NK-92 (cell line): ENCODE data around the gene LRRC49.
"Not testable (repeated sequence)": the region's sequence is repeated elsewhere in the genome, so short reads cannot be mapped to it uniquely, and the experiment has no call there.

Source experiments
- DNase-seq: peaks from one replicate; lab custom pipeline; 2025; ENCODE audit not compliant: unreplicated experiment; lab: John Stamatoyannopoulos, UW

Gene LRRC49, protein sequence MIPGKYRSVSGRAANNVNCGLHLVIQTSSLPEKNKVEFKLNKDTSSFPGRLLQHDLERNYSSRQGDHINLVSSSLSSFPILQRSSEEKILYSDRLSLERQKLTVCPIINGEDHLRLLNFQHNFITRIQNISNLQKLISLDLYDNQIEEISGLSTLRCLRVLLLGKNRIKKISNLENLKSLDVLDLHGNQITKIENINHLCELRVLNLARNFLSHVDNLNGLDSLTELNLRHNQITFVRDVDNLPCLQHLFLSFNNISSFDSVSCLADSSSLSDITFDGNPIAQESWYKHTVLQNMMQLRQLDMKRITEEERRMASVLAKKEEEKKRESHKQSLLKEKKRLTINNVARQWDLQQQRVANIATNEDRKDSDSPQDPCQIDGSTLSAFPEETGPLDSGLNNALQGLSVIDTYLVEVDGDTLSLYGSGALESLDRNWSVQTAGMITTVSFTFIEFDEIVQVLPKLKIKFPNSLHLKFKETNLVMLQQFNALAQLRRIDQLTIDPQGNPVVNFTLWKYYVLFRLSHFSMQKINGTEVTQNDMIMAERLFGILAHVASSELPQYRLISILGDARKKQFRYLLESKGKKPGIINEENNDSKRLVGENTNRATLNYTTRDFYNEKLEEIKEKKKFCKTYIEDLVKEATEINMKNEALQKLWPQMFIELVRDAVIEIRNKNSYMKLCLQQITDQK

DNA sequence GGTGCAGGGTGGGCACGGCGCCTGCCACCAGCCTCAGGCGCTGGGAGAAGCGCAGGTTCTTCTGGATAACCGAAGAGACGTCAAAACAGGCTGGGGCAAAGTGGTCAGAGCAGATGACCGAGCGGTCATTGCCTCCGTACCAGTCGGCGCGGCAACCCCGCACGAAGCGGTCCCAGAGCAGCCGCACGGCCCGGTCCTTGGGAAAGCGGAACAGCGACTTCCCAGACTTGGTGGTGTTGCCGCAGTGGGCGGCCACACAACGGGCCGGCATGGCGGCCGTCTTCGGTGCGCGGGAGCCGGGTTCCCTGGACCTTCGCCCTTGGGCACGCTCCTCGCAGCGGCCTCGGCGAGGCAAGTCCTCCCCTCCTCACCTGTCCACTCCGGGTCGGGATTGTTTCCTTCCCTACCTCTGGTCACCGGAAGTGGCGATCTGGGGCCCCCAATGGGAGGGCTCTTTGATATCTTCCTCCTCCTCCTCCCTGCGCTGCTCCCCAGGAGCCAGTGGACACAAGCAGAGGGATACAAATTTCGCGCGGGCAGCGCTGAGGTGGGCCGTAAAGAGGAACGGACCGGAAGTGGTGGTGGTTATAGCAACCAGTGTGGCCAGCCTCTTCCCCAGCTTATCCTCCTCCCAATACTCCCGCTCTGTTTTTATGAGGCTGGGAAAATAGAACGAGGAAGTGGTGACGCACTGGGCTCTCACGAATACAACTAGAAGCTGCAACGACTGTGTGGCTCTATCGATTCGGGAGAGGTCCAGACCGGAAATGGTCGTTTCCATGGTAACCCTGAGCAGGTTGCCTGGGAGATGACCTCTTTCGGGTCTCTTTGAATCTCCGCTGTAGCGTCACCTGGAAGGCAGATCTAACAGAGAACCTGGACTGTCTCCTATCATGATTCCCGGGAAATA, at the start of gene LRRC49, which contains the start of gene THAP10:
Gene LRRC49, plus strand, starts transcription at position 825 of the 910 bp plus-strand sequence. Its CDS starts 69 bp downstream, at position 894.
Gene THAP10, minus strand, starts transcription at position 432 of the 910 bp plus-strand sequence. Its CDS starts 161 bp downstream, at position 271.
- DNase-seq = no peak

DNA sequence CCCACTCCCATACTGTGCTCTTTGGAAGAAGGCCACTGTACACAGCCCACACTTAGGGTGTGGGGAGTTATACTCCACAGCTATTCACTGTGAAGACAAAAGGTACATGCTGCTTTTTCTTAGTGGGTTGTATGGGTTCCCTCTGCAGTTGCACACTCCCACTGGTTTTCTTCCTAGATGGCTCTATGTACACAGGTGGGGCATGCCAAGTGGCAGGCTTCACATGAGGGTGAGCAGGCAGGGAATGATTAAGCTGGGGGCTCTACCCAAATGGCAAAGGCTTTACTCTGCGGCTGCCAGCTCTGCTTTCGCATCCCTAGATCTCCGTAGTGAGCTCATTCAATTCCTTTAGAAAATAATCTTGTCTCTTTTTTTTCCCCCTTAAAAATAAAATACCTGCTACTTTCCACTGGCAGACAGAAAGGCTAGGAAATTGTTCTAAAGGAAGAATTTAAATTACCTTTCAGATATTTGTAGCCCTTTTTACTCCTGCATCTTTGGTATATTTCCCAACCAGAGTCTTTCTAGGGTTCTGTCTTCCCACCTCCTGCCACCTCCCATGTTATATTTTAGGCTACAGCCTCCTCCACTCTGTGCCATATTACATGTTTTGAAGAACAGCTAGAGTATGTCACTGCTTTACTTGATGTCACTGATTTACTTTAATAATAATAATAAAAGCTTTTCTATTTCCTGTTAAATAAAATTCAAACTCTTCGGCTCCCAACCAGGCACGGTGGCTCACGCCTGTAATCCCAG, 46.8 kb upstream of the LRRC49 start:
- no peak for DNase-seq

DNA sequence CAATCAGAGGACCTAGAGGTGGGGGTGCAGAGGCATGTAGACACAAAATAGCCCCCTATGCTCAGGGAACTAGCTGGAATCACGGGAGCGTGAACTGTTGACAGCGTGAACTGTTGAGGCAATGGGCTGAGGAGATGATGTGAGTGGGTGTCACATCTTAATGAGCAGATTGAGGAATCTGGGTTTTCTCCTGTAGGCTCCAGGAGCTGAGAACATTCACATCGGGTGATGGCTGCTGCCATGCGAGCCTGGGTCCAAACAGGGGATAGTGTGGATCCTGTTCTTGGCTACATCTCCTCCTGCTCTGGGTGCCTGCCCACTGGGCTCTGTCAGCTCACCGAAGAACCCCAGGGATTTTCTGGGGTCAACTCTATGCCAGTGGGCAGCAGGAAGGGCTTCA, 40.7 kb upstream of the LRRC49 start:
- DNase-seq = no peak

DNA sequence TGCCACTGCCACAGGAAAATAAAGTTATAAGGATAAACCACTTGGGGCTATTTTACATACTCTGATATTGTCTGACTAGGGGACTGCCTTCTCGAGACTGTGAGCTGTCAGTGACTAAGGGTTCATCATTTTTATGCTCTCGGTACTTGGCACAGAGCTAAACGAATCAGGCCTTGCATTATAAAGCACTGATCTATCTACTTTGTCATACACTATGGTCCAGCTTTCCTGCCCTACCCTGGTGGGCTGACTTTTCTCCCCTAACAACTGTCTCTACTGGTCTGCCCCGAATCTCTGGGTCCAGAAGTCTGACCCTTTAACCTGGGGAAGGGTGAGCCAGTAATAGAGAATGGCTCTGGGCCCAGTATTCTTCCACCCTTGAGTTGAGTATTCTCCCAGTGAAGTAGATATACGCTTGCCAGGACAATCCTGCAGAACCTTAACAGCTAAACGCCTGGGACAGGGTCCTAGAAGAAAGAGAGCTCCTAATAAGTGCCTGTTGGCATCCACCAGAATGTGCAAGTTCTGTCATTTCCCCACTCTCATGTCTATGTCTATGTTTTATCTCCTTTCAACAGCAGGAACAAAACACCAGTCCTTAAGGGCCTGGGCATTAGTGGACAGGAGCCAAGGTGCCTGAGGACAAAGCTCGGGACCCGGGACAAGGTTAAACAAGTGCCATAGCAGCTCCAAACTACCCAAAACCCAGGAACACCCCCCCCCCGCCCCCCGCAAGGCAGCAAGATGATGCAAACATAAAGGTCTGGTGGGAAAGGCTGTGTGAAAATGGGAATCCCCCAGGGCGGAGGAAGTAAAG, 39.9 kb upstream of the LRRC49 start:
- DNase-seq = no peak

DNA sequence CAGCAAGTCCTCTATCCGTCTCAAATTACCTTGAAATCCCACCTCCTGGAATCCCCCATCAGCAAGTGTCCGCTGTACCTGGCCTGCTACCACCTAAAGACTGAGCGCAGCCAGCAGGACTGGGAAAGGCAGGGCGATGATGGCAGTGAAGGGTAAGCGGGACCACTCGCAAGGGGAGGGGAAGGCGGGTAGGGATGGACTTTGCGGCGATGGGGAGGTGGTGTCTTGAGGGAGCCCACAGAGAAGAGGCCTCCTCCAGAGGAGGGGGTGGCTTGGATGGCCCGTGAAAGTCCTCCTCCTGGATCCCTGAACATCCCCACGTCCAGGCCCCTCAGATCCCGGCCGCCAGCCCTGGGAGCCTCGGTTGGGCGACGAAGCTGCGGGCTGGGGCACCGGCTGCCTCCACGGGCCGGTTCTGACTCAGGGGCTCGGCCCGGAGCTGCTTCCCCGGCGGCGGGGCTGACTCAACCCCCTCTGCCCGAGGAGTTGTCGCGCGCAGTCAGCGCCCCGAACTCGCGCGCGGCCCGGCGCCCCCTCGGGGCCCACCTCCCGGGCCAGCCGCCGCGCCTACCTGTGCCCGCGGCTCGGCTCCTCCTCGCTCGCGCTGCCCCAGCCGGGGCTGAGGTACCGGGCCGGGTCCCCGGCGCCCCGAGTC, 39.2 kb upstream of the LRRC49 start:
- DNase-seq = no peak

DNA sequence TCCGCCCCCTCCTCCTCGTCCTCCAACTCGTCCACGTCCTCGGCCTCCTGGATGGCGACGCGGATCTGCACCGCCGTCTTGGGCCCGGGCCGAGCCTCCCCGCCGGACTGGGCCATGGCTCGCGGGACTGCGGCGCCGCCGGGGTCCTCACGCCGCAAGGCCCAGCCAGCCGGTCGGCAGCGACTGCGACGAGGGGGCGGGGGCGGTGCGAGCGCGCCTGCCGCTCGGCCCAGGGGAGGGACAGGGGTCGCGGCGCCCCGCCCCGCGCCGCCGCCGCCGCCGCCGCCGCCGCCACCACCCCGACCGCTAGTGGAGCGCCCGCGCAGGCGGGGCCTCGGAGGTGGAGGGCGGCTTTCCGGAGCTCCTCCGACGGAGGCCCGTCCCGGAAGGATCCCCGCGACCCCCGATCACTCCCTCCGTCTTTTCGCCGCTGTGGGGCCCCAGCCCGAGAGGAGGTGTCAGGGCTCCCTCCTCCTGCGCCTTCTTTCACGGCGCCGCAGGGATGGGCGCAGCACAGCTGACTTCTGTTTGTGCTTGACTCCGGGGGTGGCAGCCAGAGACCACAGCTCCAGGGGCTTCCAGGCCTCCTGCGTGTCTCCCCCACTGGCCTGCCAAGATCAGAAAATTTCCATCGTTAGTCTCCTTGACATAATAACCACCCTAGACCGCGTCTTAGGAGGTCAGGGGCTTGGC, 38.5 kb upstream of the LRRC49 start, which contains the start of gene LARP6:
Gene LARP6, minus strand, starts transcription at position 185 of the 693 bp plus-strand sequence. Its CDS starts 69 bp downstream, at position 116.
- no peak for DNase-seq

DNA sequence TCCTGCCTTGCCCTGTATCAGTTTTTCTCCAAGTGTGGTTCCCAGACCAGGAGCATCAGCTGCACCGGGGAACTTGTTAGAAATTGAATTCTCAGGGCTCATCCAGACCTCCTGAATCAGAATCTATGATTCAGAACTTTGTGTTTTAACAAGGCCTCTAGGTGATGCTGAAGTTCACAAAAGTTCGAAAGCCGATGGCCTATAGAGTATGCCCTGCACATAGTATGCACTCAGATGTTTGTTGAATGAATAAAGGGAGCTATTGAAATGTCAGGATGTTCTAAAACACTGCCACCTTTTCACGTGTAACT, 38.0 kb upstream of the LRRC49 start:
- no peak for DNase-seq

DNA sequence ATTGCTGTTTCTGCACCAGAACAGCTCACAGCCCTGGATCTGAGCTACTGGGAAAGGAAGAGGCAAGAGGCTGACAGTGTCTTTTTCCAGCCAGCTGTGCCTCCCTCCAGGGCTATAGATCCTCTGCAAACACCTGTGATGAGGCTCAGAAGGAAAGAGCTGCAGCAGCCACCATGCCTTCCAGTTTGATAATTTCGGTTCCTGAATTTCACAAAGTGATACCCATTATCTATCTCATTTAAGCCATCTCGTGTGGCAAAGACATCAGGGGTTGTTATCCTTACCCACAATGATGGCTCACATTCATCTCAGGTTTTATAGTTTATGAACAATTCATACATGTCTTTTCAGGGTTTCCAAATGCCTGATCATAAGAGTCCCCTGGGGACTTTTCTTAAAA, 36.9 kb upstream of the LRRC49 start:
- DNase-seq = no peak

DNA sequence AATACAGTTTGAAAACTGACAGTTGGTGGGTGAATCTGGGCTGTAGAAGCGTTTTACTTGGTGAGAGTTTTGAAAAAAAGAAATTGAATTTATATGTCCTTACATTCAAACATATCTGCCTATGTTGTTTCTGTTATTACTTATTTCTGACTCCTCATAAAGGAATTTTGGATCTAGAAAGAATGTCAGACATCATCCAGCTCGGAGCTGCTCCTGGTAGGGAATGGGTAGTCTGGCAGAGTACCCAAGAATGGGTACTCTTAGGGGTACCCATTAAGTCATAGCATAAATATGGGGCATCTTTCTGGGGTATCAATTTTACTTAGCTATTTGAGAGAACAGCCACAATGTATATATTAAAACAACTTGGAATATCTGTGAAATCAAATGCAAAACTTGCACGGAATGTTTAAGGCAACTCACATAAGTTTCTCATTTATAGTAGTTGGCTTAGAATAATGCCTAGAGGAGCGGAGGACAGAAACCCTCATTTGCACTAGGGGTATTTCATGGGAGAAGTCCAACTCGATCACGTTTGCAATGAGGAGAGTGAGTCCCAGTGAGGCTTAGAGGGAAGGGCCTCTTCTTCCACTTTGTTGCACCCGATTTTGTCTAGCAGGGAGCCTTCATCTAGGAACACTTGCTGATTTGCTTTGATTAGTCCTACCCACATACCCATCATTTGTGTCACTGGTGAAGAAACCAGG, 36.3 kb upstream of the LRRC49 start:
- no peak for DNase-seq

DNA sequence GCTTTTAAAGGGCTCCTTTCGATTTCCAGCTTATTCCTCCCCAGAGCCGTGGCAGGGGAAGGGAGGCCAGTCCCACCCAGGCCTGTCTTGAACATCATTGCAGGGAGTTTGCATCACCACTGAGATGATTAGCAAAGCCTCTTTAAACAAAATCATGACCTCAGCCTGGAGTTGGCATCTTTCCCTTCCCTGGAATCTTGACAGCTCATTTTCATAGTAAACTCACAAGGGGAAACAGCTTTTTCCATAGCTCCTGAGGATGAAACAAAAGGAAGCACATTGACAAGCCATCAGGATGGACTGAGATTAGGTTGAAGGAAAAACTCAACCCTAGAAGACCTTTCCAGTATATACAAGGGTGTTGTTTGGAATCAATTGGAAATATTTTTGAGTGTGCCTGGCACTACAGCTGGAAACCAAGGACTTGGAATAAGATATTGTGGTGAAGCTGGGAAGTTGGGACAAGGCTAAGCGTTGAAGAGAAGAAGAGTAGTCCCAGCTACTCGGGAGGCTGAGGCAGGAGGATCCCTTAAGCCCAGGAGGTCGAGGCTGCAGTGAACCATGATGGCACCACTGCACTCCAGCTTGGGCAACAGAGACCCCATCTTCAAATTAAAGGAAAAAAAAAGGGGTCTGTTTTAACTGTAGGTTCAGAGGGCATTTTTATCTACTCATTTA, 35.6 kb upstream of the LRRC49 start:
- DNase-seq = no peak

DNA sequence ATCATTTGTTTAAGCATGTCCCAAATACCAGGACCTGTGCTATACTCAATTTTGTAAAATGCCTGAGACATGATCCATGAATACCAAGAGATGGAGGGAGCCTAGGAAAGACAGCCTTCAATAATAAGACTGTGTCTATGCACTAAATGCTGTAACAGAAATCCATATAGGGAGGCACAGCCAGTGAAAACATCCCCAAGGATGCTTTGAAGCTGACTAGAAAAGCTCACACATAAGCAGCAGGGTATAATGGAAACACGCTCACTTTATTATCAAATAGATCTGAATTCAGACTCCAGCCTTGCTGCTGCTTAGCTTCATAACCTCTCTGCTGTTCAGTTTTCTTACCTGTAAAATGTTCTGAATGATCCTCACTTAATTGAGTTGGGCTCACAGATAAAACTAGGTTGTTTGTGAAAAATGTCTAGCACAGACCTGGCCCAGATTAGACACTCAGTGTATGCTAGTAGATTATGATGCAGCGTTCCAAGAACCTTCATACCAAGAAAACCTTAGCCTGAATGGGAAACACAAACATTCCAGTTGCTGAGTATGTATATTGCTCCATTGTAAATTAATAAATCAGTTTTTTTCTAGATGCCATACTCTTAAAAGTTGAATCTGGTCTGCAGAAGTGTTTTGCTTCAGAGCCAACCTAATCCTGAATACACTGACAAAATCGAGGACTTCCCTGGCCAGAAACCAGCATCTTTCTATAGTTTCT, 34.9 kb upstream of the LRRC49 start:
- no peak for DNase-seq

DNA sequence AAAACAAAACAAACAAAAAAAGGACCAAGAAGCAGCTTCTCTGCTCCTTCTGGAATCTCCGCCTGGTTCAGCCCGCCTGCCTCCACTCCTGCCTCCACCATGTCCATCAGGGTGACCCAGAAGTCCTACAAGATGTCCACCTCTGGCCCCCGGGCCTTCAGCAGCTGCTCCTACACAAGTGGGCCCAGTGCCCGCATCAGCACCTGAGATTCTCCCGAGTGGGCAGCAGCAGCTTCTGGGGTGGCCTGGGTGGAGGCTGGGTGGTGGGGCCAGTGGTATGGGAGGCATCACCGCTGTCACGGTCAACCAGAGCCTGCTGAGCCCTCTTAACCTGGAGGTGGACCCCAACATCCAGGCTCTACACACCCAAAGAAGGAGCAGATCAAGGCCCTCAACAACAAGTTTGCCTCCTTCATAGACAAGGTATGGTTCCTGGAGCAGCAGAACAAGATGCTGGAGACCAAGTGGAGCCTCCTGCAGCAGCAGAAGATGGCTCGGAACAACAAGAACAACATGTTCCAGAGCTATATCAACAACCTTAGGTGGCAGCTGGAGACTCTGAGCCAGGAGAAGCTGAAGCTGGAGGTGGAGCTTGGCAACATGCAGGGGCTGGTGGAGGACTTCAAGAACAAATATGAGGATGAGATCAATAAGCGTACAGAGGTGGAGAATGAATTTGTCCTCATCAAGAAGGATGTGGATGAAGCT, 33.9 kb upstream of the LRRC49 start:
- not testable (repeated sequence) for DNase-seq

DNA sequence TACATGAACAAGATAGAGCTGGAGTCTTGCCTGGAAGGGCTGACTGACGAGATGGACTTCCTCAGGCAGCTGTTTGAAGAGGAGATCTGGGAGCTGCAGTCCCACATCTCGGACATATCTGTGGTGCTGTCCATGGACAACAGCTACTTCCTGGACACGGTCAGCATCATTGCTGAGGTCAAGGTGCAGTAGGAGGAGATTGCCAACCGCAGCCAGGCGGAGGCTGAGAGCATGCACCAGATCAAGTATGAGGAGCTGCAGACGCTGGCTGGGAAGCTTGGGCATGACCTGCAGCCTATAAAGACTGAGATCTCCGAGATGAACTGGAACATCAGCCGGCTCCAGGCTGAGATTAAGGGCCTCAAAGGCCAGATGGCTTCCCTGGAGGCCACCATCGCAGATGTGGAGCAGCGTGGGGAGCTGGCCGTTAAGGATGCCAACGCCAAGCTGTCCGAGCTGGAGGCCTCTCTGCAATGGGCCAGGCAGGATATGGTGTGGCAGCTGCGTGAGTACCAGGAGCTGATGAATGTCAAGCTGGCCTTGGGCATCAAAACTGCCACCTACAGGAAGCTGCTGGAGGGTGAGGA, 33.2 kb upstream of the LRRC49 start:
- no peak for DNase-seq

DNA sequence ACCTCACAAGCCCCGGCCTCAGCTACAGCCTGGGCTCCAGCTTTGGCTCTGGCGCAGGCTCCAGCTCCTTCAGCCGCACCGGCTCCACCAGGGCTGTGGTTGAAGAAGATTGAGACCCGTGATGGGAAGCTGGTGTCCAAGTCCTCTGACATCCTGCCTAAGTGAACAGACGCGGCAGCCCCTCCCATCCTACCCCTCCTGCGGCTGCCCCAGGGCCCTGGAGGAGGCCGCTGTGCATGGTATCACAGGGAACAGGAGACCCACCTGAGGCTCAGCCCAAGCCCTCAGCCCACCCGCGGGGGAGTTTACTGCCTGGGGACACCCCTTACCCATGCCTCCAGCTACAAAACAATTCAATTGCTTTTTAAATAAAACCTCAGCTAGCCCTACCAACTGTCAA, 32.6 kb upstream of the LRRC49 start:
- DNase-seq = no peak

DNA sequence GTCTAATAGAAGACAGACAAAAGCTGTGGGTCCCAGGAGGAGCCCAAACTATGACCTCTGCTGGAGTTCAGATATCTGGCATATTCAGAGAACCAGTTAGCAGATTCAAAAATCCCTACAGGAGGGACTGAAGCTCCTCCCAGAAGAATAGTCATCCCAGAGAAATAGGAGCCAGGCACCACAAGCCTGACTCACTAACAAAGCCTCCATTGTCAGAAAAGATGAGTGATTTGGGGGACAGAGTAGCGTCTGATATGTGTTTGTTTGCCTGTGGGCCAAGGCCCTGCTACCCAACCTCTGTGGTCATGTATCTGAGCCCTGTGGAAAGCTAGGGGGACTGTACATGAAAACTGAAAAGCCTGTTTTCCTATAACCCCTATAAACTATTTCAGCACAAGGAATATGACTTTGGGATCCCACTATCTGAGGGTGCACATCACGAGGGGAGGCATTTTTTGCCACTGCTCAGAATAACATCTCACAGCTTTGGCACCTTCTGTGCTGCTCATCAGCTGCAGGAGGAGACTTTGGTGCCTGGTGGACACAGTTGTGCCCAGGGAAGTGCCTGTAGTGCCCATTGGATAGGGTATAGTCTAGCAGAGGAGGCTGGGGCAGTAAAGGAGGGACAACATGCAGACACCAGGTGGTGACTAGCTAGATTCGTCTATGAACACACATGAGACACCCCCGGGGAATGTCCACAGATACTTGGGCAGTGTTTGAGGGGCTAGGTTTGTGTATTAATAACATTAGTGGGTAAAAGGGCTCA, 29.0 kb upstream of the LRRC49 start:
- no peak for DNase-seq
